Measurements from ENCODE around the gene BLACAT1. TPM values are rescaled to one million over a fixed set of nuclear protein-coding genes. Genes with fewer than 3 reads are reported as not detected.
A peak's percentile ranks its signal among the peaks of the same experiment; 100 is the strongest.
"Not testable (repeated sequence)": the region's sequence is repeated elsewhere in the genome, so short reads cannot be mapped to it uniquely, and the experiment has no call there.

BLACAT1 gene
- total RNA-seq, 2 donors from 2014 or later: not detected

DNA sequence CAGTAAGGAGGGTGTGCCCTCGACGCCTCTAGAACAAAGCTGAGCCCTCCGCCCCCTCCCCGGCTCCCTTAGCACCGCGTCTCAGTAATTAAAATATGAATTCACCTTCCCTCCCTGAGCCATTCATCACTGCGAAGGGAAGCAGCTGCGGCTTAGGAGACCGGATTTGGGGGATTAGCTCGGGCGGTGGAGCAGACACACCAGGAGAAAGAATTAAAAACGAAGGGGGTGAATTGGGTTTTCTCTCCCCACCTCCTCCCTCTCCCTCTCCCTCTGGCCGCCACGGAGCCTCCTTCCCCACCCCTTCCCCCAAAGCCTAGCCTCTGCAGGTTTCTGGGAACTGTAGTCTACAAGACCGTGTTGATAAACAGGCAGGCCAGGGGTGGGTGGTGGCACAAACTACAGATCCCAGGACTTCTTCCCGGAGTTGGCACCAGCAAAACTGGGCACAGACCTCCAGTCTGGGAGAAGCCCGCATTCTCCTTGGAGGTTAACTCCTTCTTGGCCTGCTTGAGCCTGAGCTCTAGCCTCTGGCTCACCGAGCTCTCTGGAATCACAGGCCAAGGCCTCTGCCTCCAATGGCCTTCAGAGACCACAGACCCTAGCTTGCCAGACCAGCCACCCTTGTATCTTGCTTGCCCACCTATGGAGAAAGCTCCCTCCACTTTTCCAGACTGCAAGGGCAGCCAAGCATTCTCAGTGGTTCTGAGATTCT lies 10.8 kb downstream of the BLACAT1 start:
- intact Hi-C loops (cut with DNase I): loop anchor here in 1 of 2 donors (5.0 kb wide), 1 partner anchor 1298 kb away; no protein-coding TSS in a partner anchor
- peak; percentile 79 for DNase-seq (ENCODE audit: low spot score)

DNA sequence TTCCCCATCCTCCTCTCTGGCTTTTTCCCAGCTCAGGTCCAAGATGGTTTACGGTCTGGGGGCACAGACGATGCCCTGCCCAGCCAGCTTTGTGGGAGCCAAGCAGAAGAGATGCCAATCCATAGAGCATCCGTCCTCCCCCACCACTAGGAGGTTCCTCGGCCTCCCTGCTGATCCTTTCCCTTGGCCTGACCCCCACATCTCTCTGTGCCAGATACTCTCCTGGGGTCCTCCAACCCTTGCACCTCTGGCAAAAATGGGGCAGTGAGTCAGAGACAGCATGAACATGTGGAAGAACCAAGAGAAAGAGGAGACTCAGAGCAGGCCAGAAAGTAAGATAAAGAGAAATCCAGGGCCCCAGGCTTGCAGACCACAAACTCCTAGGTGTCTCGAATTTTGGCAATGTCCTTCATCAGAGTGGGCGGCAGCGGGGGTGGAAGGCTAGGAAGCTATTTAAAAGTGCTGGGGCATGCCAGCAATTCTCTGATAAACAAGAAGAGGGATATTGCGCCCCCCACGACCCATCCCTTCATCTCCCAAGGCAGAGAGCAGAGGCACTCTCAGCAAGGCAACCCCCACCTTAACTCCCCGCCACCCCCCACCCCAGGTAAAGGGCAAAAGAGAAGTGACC lies 11.4 kb downstream of the BLACAT1 start:
- DNase-seq (ENCODE audit: low spot score): no peak
- intact Hi-C loops (cut with DNase I): no loop called here

- DNase-seq (ENCODE audit: low spot score): no peak
- intact Hi-C loops (cut with DNase I): no loop called here
These were observed 12.1 kb downstream of the BLACAT1 start for GRCh38 chr1:205443585-205444299.

GRCh38 chr1:205442051-205442725 lies 13.7 kb downstream of the BLACAT1 start:
- DNase-seq (ENCODE audit: low spot score): peak; percentile 58
- intact Hi-C loops (cut with DNase I): no loop called here

GRCh38 chr1:205441716-205442050 lies 14.2 kb downstream of the BLACAT1 start:
- no peak for DNase-seq (ENCODE audit: low spot score)
- intact Hi-C loops (cut with DNase I): no loop called here

DNA sequence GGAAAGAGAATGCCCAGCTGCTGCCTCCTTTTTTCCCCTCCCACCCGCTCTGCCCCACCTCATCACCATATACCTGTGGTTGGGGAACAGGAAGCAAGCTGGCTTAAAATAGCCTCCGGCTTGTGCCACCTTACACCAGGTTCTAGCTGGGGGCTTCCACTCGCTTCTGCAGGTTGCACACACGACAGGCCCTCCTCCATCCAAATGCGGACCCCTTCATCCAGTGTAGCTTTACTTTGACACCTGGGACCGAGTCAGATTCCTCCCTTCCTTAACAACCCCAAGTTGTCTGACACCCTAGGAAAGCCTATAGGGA lies 14.6 kb downstream of the BLACAT1 start:
- no peak for DNase-seq (ENCODE audit: low spot score)
- intact Hi-C loops (cut with DNase I): no loop called here

- peak; percentile 80 for DNase-seq (ENCODE audit: low spot score)
- intact Hi-C loops (cut with DNase I): no loop called here
These were observed 15.1 kb downstream of the BLACAT1 start for GRCh38 chr1:205440476-205441317.

DNA sequence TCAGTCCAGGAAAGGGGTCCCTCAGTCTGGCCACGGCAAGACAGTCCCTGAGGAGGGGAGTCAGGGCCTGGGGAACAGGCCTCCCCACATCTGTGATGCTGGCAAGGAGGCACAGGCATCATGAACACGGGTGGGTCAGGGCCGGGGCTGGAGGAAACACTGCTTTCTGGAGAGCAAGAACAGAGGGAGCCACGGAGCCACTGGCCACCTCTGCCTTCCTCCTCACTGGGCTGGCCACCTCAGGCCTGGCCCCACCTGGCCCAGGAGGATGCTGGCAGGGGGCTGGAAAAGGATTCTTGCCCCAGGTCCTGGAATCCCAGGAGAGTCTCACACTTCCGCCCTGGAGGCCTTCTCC lies 15.7 kb downstream of the BLACAT1 start:
- intact Hi-C loops (cut with DNase I): no loop called here

DNA sequence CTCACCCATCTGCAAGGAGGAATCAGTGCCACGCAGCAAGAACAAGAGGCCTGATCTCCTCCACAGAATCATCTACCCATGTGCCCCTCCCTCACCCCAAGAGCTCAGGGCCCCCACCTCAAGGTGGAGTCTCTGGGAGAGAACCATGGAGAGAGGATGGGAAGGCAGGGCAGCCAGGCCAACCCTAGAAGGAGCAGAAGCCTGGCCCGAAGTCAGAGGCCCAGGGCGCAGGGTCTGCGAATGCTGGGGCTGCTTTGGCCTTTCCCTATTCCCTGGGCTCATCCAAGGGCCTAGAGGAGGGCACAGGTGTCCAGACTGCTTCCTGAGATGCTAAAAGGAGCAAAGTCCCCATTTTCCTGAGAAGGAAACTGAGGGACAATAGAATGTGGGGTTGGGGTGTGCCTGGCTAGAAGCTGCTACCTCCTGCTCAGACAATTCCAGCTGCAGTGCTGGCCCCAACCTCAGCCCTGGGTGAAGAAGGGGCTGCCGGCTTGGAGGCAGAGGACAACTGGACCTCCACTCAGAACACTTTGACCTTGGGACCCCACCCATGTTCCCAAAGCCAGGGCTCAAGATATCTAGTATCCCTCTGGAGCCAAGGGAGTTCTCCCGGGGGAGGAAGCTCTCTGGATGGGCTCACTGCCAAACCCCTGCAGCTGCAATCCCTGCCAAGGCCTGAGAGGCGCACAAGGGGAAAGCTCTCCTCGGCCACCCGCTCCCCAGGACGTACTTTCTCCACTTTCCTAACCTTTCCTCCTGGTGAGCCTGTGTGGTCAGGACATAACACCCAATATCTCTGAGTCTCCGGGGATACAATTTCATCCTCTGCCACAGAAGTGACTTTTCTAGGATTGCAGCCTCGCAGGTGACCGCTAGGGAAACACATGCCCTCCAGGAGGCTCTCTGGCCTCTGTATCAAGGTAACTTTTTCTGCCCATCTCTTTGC lies 17.4 kb downstream of the BLACAT1 start:
- peak; percentile 92 for DNase-seq (ENCODE audit: low spot score)
- intact Hi-C loops (cut with DNase I): loop anchor here in 1 of 2 donors (10.0 kb wide), 1 partner anchor 84 kb away; the partner anchor contains the start of gene KLHDC8A

More for the DNA sequence above, 15.7 kb downstream of the BLACAT1 start:
- peak; percentile 81 for DNase-seq (ENCODE audit: low spot score)

GRCh38 chr1:205437570-205437969 lies 18.3 kb downstream of the BLACAT1 start:
- no peak for DNase-seq (ENCODE audit: low spot score)
- intact Hi-C loops (cut with DNase I): loop anchor here in 1 of 2 donors (10.0 kb wide), 1 partner anchor 83 kb away; the partner anchor contains the start of gene KLHDC8A

DNA sequence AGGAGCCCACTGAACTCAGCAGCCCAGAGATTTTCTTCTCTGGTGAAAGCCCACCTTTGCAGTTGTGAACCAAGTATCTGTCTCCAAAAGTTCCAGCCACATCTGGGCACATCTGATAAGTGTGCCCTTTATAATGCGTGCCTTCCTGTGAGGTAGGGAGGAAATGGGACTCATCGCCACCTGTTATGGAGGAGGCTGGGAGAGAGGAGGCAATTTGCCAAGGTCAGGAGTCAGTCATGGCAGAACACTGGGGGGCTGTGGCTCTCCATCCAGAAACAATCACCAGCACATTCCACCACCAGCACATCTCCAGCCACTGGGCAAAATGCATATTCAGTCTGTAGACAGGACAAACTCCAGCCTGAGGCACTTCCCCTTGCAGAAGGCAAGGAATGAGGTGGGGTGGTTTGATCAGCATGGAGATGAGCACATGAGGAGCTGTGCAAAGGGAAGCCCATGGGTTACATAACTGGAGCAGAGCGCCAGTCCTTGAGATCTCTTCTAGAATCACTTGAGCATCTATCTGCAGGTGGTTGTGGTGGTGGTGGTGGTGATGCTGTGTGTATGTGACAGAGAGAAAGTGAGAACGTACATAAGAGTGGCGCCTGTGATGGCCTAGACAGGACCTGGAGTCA lies 19.0 kb downstream of the BLACAT1 start:
- intact Hi-C loops (cut with DNase I): loop anchor here in 1 of 2 donors (10.0 kb wide), 1 partner anchor 82 kb away; the partner anchor contains the start of gene KLHDC8A
- no peak for DNase-seq (ENCODE audit: low spot score)

DNA sequence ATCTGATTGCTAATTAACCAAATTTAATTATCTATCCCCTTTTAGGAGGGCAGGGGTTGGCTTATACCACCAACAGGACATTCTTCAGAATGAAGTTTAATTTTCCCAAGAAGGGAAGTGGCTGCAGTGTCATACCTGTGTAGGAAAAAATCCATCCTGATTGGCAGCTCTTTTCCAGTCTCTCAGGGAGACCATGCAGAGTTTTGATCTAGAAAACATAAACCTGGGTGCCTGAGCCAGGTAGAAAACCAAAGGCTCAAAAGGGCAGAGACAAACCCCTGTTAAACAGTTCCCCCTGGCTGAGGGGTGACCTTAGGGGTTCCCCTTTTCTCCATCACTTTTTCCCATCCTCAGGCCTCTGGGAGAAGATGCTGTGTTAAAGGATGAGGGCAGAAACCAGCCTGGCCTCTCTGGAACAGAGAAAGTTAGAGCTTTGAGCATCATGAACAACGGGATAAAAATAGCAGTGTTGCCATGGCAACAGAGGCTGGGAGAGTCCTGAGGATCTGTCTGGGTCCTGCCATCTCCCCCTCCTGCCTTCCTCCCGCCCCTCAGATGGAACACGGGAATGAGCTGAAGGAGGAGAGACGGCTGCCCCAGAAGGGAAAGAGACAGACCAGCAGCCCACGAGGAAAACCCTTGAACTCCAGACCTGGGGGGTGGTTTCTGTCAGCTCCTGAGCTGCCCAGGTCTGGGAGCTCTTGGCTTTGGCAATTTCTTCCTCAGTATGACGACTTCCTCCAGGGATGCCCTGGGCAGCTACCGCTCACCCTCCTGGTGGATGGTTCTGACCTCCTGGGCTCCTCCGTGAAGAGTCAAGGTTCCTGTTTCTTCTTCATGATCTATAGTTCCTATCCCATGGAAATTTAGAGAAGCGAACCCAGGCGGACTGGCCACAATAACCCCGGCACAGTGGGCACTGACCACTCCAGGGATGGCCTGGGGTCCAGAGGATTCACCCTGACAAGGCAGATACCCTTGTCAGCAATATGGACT lies 20.0 kb downstream of the BLACAT1 start:
- no peak for DNase-seq (ENCODE audit: low spot score)
- intact Hi-C loops (cut with DNase I): loop anchor here in 1 of 2 donors (10.0 kb wide), 1 partner anchor 81 kb away; the partner anchor contains the start of gene KLHDC8A

GRCh38 chr1:205434738-205435137 lies 21.1 kb downstream of the BLACAT1 start:
- DNase-seq (ENCODE audit: low spot score): no peak

GRCh38 chr1:205432692-205433091 lies 23.2 kb downstream of the BLACAT1 start:
- not testable (repeated sequence) for DNase-seq (ENCODE audit: low spot score)
- intact Hi-C loops (cut with DNase I): loop anchor here in 1 of 2 donors (10.0 kb wide), 1 partner anchor 78 kb away; the partner anchor contains the start of gene KLHDC8A

More at GRCh38 chr1:205434738-205435137, 21.1 kb downstream of the BLACAT1 start:
- intact Hi-C loops (cut with DNase I): loop anchor here in 1 of 2 donors (10.0 kb wide), 1 partner anchor 80 kb away; the partner anchor contains the start of gene KLHDC8A

DNA sequence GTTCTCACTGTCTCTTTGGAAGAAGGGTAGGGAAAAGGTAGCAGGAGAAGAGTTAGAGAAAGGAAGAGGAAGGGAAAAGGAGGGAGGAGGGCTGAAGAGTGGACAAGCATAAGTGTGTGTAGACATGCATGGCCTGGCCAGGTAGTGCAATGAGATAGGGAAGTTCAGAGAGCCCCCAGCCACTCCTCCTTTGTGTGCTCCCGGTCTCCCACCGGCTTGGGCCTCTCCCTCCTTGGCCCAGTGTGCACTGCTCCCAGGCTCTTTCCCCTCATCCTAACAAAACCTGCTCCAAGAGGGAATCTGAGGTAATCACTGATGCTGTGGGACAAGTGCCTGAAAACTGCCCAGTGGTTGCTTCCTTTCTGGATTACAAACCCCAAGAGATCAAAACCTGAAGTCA lies 23.7 kb downstream of the BLACAT1 start:
- intact Hi-C loops (cut with DNase I): loop anchor here in 1 of 2 donors (10.0 kb wide), 1 partner anchor 77 kb away; the partner anchor contains the start of gene KLHDC8A
- no peak for DNase-seq (ENCODE audit: low spot score)

Data from posterior vena cava (tissue), 2 donors.